Activated T-helper 2 cell treated with anti-CD3 and anti-CD28 coated beads, Interferon-gamma antibody, Interleukin-2, Interleukin-4, amounts not matched to agents 10 μg/mL and 5 μg/mL and 100 μg/mL, durations not matched to agents 14 hours and 24 hours and 36 hours (primary cell): ENCODE results near the gene OXER1. TPM values are rescaled to one million over a fixed set of nuclear protein-coding genes. Genes with fewer than 3 reads are reported as not detected.

Experiments
- DNase-seq: peaks from one replicate; pipeline ENCODE4 v3.0.0; 2021; ENCODE audit warnings: low spot score
- H3K27ac Mint-ChIP-seq: one replicate; pipeline ENCODE4 v1.8.0; 2021; ENCODE audit warnings: mixed read lengths
- H3K27me3 Mint-ChIP-seq: one replicate; pipeline ENCODE4 v1.8.0; 2021; ENCODE audit warnings: low read depth, mixed read lengths
- H3K36me3 Mint-ChIP-seq: one replicate; pipeline ENCODE4 v1.8.0; 2021; ENCODE audit warnings: low read depth, mixed read lengths
- H3K4me1 Mint-ChIP-seq: one replicate; pipeline ENCODE4 v1.8.0; 2021; ENCODE audit warnings: low read depth, mixed read lengths
- H3K4me3 Mint-ChIP-seq: one replicate; pipeline ENCODE4 v1.8.0; 2021; ENCODE audit warnings: low read depth, mild to moderate bottlenecking, moderate library complexity, mixed read lengths
- H3K9me3 Mint-ChIP-seq: one replicate; pipeline ENCODE4 v1.8.0; 2021; ENCODE audit warnings: mixed read lengths
- intact Hi-C: fragments of 100-400 bp; cut with micrococcal nuclease; formaldehyde crosslinking; loops from one replicate; pipeline ENCODE4 v1.15.1; 2023
- total RNA-seq: library from RNA; stranded (reverse); gene quantifications from 2 replicates; pipeline ENCODE4 v1.2.3, GENCODE V29; 2022

OXER1 gene
- total RNA-seq, 1 donor from 2014 or later = 1.3 TPM

GRCh38 chr2:42722320-42723190, 41.4 kb downstream of the OXER1 start:
- H3K9me3 Mint-ChIP-seq = no peaks in the 10 kb centered on the region
- H3K27me3 Mint-ChIP-seq = no peaks in the 10 kb centered on the region
- intact Hi-C loops = no loop called here
- H3K36me3 Mint-ChIP-seq = peaks cover 15% of the 10 kb centered on the region
- DNase-seq = peak; percentile 41
- H3K27ac Mint-ChIP-seq = peak overlapping the region; percentile 72
- H3K4me1 Mint-ChIP-seq = peaks cover 18% of the 10 kb centered on the region
- H3K4me3 Mint-ChIP-seq = no peak overlapping the region

DNA sequence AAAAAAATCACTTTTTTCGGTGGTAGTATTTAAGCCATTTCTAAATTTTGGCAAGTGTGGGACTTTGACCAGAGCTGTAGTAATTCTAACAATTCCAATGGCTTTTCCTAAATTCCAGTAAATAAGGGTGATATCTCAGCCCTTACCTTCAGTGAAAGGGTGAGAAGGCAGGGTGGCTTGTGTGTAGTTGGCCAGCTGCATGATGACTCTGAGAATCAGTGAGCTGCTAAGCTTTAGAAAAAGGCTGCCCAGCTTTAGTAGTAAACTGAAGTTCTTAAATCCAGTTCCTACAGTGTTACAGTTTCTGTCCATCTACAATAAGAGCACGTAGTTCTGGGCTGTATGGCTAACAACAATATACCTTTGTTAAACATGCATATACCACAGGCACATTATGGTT, 42.0 kb downstream of the OXER1 start:
- Mint-ChIP-seq H3K27me3 (no peaks in the 10 kb centered on the region), H3K36me3 (peaks cover 15% of the 10 kb centered on the region), H3K4me3 (no peak overlapping the region), H3K4me1 (peaks cover 18% of the 10 kb centered on the region), H3K27ac (peak overlapping the region; percentile 72), H3K9me3 (no peaks in the 10 kb centered on the region)
- no peak for DNase-seq
- intact Hi-C loops = no loop called here

DNA sequence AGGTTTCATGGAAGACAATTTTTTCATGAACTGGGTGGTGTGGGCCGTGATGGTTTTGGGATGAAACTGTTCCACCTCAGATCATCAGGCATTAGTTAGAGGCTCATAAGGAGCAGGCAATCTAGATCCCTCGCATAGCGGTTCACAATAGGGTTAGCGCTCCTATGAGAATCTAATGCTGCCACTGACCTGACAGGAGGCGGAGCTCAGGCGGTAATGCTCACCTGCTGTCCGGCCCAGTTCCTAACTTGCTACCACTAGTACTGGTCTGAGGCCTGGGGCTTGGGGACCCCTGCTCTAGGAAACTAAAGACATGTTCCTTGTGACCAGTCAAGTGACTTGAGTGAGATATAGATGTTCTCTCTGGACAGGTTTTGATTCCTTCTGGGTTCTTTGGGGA, 49.2 kb downstream of the OXER1 start:
- Mint-ChIP-seq H3K9me3 (no peaks in the 10 kb centered on the region), H3K27me3 (no peaks in the 10 kb centered on the region), H3K4me1 (peaks cover 10% of the 10 kb centered on the region), H3K4me3 (no peak overlapping the region), H3K27ac (no peak overlapping the region), H3K36me3 (peaks cover 6% of the 10 kb centered on the region)
- DNase-seq = no peak
- intact Hi-C loops = no loop called here

- Mint-ChIP-seq H3K9me3 (no peaks in the 10 kb centered on the region), H3K27ac (no peak overlapping the region), H3K4me1 (peaks cover 10% of the 10 kb centered on the region), H3K36me3 (peaks cover 8% of the 10 kb centered on the region), H3K27me3 (no peaks in the 10 kb centered on the region), H3K4me3 (no peak overlapping the region)
- intact Hi-C loops = no loop called here
- no peak for DNase-seq
These were observed 50.0 kb downstream of the OXER1 start for GRCh38 chr2:42713920-42714319.

DNA sequence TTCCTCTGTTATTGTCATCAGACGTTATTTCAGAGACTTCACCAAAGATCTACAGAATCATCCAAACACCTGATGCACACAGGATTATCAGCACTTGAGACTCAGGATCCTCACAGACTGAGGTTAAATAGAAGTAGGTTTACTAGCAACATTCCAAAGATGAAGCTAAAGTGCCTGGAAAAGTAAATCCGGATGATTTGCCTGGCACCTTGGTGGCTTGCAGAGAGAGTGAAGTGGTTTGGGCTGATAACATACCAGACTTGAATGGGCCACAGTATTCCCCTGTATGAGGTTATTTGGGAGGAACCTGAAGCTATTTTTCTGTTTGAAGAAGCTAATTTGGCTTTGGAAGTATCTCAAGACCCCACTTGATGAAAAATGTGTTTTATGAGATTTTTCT, 51.0 kb downstream of the OXER1 start:
- H3K4me3 Mint-ChIP-seq = no peak overlapping the region
- H3K36me3 Mint-ChIP-seq = peaks cover 10% of the 10 kb centered on the region
- H3K27me3 Mint-ChIP-seq = no peaks in the 10 kb centered on the region
- no peak for DNase-seq
- peaks cover 10% of the 10 kb centered on the region for H3K4me1 Mint-ChIP-seq
- H3K27ac Mint-ChIP-seq = no peak overlapping the region
- intact Hi-C loops = no loop called here
- H3K9me3 Mint-ChIP-seq = no peaks in the 10 kb centered on the region

Other genes with a start within 250 kb of the OXER1 start
- 39.7 and 39.8 TPM in 2 replicates for gene MTA3, start 195.5 kb downstream of the OXER1 start, total RNA-seq
- 5.1 and 5.8 TPM in 2 replicates for gene HAAO, start 28.4 kb upstream of the OXER1 start, total RNA-seq